CD4-positive, alpha-beta T cell treated with Interleukin-2 at 100 ng/mL for 4 hours (primary cell): ENCODE data around the gene NBL1.

Experiments used
- DNase-seq: peaks from one replicate; pipeline ENCODE4 v3.0.0-alpha.2; 2020; ENCODE audit warnings: low spot score

Gene NBL1

GRCh38 chr1:19646377-19647319, 2.5 kb downstream of the NBL1 start:
- no peak for DNase-seq

GRCh38 chr1:19647643-19648042, 3.5 kb downstream of the NBL1 start:
- peak; percentile 20 for DNase-seq

- no peak for DNase-seq
These were observed 4.1 kb downstream of the NBL1 start for GRCh38 chr1:19648239-19648638.

GRCh38 chr1:19648689-19649088, 4.6 kb downstream of the NBL1 start:
- DNase-seq: no peak

- no peak for DNase-seq
These were observed 6.5 kb downstream of the NBL1 start for GRCh38 chr1:19650416-19651140.

GRCh38 chr1:19651141-19651737, 7.1 kb downstream of the NBL1 start:
- peak; percentile 55 for DNase-seq

GRCh38 chr1:19654386-19654785, 10.3 kb downstream of the NBL1 start:
- DNase-seq: no peak

GRCh38 chr1:19654886-19655717, 11.0 kb downstream of the NBL1 start:
- DNase-seq: no peak

GRCh38 chr1:19655718-19656080, 11.6 kb downstream of the NBL1 start:
- DNase-seq: no peak

GRCh38 chr1:19656134-19656779, 12.1 kb downstream of the NBL1 start:
- DNase-seq: no peak

- DNase-seq: no peak
These were observed 12.8 kb downstream of the NBL1 start for GRCh38 chr1:19656780-19657466.

GRCh38 chr1:19657511-19657910, 13.4 kb downstream of the NBL1 start:
- DNase-seq: no peak

- no peak for DNase-seq
These were observed 14.1 kb downstream of the NBL1 start for GRCh38 chr1:19658186-19658585.

- peak; percentile 69 for DNase-seq
These were observed 17.7 kb downstream of the NBL1 start for GRCh38 chr1:19661721-19662228.

- no peak for DNase-seq
These were observed 18.2 kb downstream of the NBL1 start for GRCh38 chr1:19662313-19662712.

- DNase-seq: peak; percentile 26
These were observed 20.5 kb downstream of the NBL1 start, which contains the start of gene HTR6 for GRCh38 chr1:19664453-19665185. Gene HTR6, plus strand, starts transcription at chr1:19664875. Its CDS starts 879 bp downstream, at chr1:19665754.

- no peak for DNase-seq
These were observed 21.0 kb downstream of the NBL1 start for GRCh38 chr1:19665186-19665495.

- DNase-seq: no peak
These were observed 21.7 kb downstream of the NBL1 start for GRCh38 chr1:19665496-19666465.

GRCh38 chr1:19668888-19669287, 24.8 kb downstream of the NBL1 start:
- DNase-seq: no peak
